GM12892 (cell line): ENCODE data around the gene PAPPA.

Experiments
- POLR2A ChIP-seq: IDR thresholded peaks from 2 replicates; pipeline ENCODE4 v1.6.1; 2011; ENCODE audit warnings: low read depth, low read length, control low read depth
- TAF1 ChIP-seq: IDR thresholded peaks from 2 replicates; pipeline ENCODE4 v1.6.1; 2011; ENCODE audit warnings: low read depth, mild to moderate bottlenecking, control low read depth, low read length, borderline replicate concordance

DNA sequence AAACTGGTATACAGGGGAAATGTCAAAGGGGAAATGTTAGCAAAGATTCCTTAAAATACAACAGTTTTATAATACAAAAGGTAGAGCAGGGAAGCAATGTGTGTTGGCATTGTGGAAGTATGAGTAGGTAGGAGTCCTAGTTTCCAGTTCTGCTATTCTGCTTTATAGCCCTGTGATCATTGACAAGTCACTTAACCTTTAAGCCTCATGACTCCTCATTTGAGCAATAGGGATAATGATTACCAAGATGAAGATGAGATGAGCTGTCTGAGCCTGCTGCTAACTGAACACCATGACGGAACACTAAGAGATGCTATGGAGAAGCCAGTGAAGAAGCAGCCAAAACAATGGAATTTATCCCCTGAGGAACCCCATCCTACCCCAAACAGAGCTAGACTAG, 251.7 kb downstream of the PAPPA start:
- TF ChIP-seq POLR2A: no peak
- no peak for TF ChIP-seq TAF1
